Measurements from ENCODE around the gene RIPOR3. TPM values are rescaled to one million over a fixed set of nuclear protein-coding genes. Genes with fewer than 3 reads are reported as not detected.
A peak's percentile ranks its signal among the peaks of the same experiment; 100 is the strongest.

Gene RIPOR3
- total RNA-seq, 6 donors from 2014 or later, result 2.1 to 36.7 (median 5.1) TPM

DNA sequence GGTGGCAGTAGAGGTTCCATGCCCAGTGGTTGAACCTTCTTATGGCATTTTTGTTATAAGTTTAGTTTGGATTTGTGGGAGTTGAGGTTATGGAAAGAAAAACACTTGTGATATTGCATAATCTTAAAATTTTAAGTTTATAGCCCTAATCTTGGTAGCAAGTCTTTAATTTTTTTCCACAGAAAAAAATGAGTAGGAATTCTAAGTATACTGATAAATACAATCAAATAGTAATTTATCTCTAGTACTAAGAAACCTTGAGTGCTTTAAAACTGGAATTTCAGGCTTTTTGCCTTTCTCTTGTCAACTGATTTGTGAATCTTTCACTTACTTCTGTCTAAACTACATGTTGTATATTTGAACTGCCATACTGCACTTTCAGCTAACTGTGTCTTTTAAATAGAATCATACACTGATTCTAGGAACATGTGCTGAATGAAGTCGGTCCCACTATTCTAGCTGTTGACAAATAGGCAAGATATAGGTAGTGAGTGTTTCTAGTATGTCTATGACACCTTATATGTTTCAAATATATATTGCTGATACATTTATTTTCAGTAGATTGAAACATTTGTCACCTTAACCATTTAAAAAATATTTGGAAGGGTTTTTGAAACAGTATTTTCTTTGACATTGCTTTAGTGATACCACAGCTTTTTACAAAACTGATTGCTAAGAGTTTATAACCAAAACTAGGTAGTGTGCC is 42.5 kb upstream of the RIPOR3 start:
- Histone ChIP-seq H3K36me3 (no peaks in the 10 kb centered on the region), H3K4me1 (peaks cover 21 to 30% (median 26%) of the 10 kb centered on the region in 4 donors), H3K27me3 (no peaks in the 10 kb centered on the region), H3K9me3 (no peaks in the 10 kb centered on the region), H3K4me3 (peak overlapping the region in 3 of 4 donors; percentile 73 to 90 (median 77)), H3K27ac (peak overlapping the region; percentile 53 to 90 (median 89))
- no peak for ATAC-seq (ENCODE audit: low FRiP score in 2 of 2)
- 53 to 55% methylated on average over 1 of the region's 1 CpG for WGBS, 2 donors
- no peak for DNase-seq
- no peak for TF ChIP-seq EP300 (IDR thresholded peaks at IDR 0.05)
- no peak for TF ChIP-seq POLR2AphosphoS5 (IDR thresholded peaks at IDR 0.05)
- TF ChIP-seq, protein P1, sequence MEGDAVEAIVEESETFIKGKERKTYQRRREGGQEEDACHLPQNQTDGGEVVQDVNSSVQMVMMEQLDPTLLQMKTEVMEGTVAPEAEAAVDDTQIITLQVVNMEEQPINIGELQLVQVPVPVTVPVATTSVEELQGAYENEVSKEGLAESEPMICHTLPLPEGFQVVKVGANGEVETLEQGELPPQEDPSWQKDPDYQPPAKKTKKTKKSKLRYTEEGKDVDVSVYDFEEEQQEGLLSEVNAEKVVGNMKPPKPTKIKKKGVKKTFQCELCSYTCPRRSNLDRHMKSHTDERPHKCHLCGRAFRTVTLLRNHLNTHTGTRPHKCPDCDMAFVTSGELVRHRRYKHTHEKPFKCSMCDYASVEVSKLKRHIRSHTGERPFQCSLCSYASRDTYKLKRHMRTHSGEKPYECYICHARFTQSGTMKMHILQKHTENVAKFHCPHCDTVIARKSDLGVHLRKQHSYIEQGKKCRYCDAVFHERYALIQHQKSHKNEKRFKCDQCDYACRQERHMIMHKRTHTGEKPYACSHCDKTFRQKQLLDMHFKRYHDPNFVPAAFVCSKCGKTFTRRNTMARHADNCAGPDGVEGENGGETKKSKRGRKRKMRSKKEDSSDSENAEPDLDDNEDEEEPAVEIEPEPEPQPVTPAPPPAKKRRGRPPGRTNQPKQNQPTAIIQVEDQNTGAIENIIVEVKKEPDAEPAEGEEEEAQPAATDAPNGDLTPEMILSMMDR (IDR thresholded peaks at IDR 0.05), result no peak
- no peak for TF ChIP-seq POLR2A (IDR thresholded peaks at IDR 0.05)

DNA sequence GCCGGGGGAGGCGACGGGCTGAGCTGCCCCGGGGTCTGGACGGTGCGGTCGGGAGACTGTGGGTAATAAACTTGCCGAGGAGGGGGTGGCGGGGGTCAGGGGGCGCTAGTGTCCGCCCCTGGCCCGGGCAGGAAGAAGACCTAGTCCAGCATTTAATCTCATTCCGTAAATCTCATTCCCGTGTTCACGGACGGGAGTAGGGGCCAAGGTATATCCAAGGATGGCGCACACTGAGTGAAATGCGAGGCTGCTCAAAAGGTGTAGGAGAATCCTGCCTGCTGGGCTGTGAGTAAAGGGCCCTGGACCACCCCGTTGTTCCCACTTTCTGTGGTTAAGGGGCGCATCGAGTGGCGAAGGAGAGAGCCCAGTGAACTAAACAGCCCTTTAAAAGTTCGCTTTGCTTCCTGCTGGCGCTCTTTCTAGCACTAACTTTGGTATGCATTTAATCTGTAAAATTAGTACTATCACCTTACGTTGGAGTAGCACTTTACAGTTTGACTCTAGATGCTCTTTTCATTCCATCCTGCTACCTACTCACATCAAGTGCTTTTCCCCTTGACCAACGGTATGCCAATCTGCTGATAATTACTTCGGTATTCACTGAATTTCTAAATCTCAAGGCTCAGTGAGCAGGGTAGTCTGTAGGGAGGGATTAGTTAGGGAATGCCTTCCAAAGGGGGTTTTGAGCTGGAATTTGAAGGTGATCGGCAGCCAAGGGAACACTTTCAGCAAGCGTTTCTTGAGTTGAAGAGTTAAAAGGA is 40.8 kb upstream of the RIPOR3 start:
- H3K4me3 ChIP-seq, result peak overlapping the region; percentile 73 to 90 (median 80)
- H3K27me3 ChIP-seq, result no peaks in the 10 kb centered on the region
- no peaks in the 10 kb centered on the region for H3K36me3 ChIP-seq
- TF ChIP-seq POLR2AphosphoS5 (IDR thresholded peaks at IDR 0.05) (peak in 1 of 2 donors; percentile 31), POLR2A (IDR thresholded peaks at IDR 0.05) (peak in 3 of 4 donors; percentile 15 to 60 (median 18))
- TF ChIP-seq, protein P1 (IDR thresholded peaks at IDR 0.05), result no peak
- no peaks in the 10 kb centered on the region for H3K9me3 ChIP-seq
- no peak for DNase-seq
- H3K4me1 ChIP-seq, result peaks cover 21 to 33% (median 31%) of the 10 kb centered on the region in 4 donors
- ATAC-seq (ENCODE audit: low FRiP score in 2 of 2), result peak in 1 of 2 donors; percentile 24
- peak overlapping the region; percentile 88 to 91 (median 90) for H3K27ac ChIP-seq
- 11 to 23% methylated on average over 17 to 28 of the region's 29 CpGs for WGBS, 2 donors

DNA sequence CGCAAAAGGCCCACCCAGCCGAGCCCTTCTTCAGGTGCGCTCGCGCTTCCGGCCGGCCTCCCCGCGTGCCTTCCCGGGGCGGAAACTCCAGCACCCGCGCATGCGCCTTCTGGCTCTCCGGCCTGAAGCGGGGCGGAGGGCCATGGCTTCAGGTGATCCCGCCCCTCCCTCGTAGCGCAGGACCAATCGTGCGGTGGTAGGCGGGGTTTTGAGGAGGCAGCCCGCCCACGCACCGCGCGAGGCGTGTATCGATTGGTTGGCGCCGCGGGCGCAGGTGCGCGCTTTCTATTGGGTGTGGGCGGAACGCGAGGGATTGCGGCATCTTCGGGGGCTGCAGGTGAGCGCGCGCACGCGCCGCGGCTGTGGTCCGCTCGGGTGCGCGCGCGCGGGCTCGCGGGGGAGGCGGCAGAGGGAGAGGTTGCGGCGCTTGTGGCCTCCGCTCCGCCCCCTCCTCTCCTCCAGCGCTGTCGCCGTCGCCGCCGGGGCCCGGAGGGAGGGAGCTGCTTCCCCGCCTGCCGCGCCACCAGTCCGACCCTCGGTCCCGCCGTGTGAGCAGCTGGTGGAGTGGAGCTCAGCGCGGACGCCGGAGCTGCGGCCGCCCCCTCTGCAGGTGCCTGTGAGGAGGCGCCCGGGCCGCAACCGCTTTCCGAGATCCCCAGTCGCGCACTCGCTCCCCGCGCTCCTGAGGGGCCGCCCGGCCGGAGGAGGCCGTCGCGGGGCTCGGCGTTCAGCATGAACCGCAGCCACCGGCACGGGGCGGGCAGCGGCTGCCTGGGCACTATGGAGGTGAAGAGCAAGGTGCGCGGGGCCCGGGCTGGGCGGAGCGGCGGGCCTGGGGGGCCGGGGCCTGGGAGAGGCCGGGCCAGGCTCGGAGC is 40.0 kb upstream of the RIPOR3 start, which contains the start of gene PARD6B:
PARD6B (plus strand) TSS at position 526 of the 875 bp plus-strand sequence; CDS start at position 733, 207 bp downstream.
- TF ChIP-seq EP300 (IDR thresholded peaks at IDR 0.05), result no peak
- peak; percentile 37 to 47 for TF ChIP-seq POLR2AphosphoS5 (IDR thresholded peaks at IDR 0.05)
- peak in 2 of 4 donors; percentile 90 to 93 for TF ChIP-seq POLR2A (IDR thresholded peaks at IDR 0.05)
- TF ChIP-seq, protein P1 (IDR thresholded peaks at IDR 0.05), result peak in 3 of 6 experiments; percentile 9 to 24 (median 12)
- Histone ChIP-seq H3K27me3 (no peaks in the 10 kb centered on the region), H3K9me3 (no peaks in the 10 kb centered on the region), H3K4me3 (peak within 1 kb of the TSS; percentile 73 to 90 (median 80)), H3K36me3 (no peaks in the 10 kb centered on the region), H3K27ac (peak within 1 kb of the TSS; percentile 88 to 91 (median 90)), H3K4me1 (peaks cover 21 to 35% (median 31%) of the 10 kb centered on the region in 4 donors)
- ATAC-seq (ENCODE audit: low FRiP score in 2 of 2) (peak; percentile 96 to 98), DNase-seq (peak; percentile 99)
- 2 to 3% methylated on average over 17 to 28 of the region's 114 CpGs for WGBS, 2 donors

DNA sequence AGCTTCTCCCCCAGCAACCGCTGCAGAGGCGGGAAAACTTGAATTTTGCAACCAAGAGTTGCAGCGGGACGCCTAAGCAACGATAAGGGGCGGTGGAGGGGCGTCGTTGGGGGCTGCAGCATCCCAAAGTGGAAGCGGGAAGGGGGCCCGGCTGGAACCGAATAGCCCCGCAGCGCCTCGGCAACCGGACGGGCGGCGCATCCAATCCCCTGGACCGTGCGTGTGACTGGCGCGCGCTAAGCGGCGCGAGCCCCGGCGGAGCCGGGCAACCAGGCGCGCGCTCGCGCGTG is 39.4 kb upstream of the RIPOR3 start:
- WGBS, 2 donors, result 0% methylated on average over 2 to 27 of the region's 35 CpGs
- TF ChIP-seq, protein P1 (IDR thresholded peaks at IDR 0.05), result no peak
- TF ChIP-seq POLR2A (IDR thresholded peaks at IDR 0.05), result peak in 2 of 4 donors; percentile 25 to 42
- Histone ChIP-seq H3K27ac (peak overlapping the region; percentile 73 to 90 (median 83)), H3K4me3 (peak overlapping the region; percentile 73 to 90 (median 80)), H3K9me3 (no peaks in the 10 kb centered on the region), H3K4me1 (peaks cover 21 to 35% (median 29%) of the 10 kb centered on the region in 4 donors), H3K27me3 (no peaks in the 10 kb centered on the region), H3K36me3 (no peaks in the 10 kb centered on the region)
- DNase-seq (no peak), ATAC-seq (ENCODE audit: low FRiP score in 2 of 2) (no peak)
